ENCODE measurements around the gene ZBTB5.

GRCh38 chr9:37466037-37466709 lies 923 bp upstream of the ZBTB5 start:
- TF ChIP-seq CTCF (conservative IDR thresholded peaks at IDR 0.05) (no peak), EZH2 (IDR thresholded peaks at IDR 0.05; ENCODE audit: low read depth) (no peak)

Data from PC-9 (cell line).